ENCODE measurements around the gene KIF5A. TPM values are rescaled to one million over a fixed set of nuclear protein-coding genes. Genes with fewer than 3 reads are reported as not detected.

Gene KIF5A
- total and polyA plus RNA-seq, 4 donors = 0.05 to 0.34 (median 0.14) TPM

DNA sequence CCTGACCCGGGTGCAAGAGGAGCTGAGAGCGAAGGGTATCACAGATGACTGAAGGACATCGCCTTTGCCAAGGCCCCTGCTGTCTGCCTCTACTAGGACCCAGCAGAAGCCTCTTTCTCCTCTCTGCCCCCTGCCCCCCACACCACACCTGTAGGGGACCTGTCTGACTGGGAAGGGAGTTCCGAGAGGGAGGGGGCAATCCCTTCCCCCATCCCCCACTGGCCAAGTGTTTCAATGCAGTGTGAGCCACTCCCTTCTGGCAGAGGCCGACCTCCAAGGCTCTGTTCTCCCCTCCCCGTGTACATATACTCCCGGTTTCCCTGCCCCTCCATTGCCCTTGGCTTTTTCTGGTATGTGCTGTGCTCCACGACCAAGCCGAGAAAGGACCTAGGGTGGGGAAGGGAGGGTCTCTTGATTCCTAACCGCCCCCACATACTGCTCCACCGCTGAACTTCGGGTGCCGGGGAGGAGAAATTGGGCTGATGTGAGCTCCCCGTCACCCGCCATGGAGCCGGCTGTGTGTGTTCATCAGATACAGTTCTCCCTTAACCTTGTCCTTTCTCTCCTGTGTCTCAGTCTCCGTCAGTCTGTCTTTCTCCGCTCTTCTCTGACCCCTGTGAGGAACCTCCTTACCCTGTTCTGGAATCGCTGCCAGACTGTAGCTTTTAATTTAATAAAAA, 59.4 kb downstream of the KIF5A start:
- Histone ChIP-seq H3K9ac (ENCODE audit: insufficient read depth in 1 of 2, low read length in 2 of 2) (no peak overlapping the region), H3K4me3 (no peak overlapping the region), H3K4me1 (ENCODE audit: control insufficient read depth in 5 of 5, insufficient read depth in 5 of 5, low read length in 5 of 5) (peaks cover 0 to 35% (median 8%) of the 10 kb centered on the region in 5 donors), H3K36me3 (ENCODE audit: control insufficient read depth in 4 of 4, insufficient read depth in 4 of 4, low read length in 4 of 4) (peaks cover 0 to 16% (median 4%) of the 10 kb centered on the region in 4 donors), H3K27ac (ENCODE audit: low read depth in 1 of 2, low read length in 1 of 2) (no peak overlapping the region), H3K27me3 (ENCODE audit: control insufficient read depth in 3 of 3, insufficient read depth in 3 of 3, low read length in 2 of 3) (peaks cover 0 to 4% (median 0%) of the 10 kb centered on the region in 3 donors), H3K9me3 (ENCODE audit: control insufficient read depth in 4 of 4, insufficient read depth in 3 of 4, low read length in 3 of 4) (no peaks in the 10 kb centered on the region)
- DNase-seq (no peak), ATAC-seq (ENCODE audit: insufficient read depth, low FRiP score) (no peak)
- TF ChIP-seq, protein P1, sequence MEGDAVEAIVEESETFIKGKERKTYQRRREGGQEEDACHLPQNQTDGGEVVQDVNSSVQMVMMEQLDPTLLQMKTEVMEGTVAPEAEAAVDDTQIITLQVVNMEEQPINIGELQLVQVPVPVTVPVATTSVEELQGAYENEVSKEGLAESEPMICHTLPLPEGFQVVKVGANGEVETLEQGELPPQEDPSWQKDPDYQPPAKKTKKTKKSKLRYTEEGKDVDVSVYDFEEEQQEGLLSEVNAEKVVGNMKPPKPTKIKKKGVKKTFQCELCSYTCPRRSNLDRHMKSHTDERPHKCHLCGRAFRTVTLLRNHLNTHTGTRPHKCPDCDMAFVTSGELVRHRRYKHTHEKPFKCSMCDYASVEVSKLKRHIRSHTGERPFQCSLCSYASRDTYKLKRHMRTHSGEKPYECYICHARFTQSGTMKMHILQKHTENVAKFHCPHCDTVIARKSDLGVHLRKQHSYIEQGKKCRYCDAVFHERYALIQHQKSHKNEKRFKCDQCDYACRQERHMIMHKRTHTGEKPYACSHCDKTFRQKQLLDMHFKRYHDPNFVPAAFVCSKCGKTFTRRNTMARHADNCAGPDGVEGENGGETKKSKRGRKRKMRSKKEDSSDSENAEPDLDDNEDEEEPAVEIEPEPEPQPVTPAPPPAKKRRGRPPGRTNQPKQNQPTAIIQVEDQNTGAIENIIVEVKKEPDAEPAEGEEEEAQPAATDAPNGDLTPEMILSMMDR (IDR thresholded peaks at IDR 0.05; ENCODE audit: control extremely low read depth, extremely low read depth) = no peak
- WGBS, 2 donors = 74 to 85% methylated on average over 19 of the region's 19 CpGs

DNA sequence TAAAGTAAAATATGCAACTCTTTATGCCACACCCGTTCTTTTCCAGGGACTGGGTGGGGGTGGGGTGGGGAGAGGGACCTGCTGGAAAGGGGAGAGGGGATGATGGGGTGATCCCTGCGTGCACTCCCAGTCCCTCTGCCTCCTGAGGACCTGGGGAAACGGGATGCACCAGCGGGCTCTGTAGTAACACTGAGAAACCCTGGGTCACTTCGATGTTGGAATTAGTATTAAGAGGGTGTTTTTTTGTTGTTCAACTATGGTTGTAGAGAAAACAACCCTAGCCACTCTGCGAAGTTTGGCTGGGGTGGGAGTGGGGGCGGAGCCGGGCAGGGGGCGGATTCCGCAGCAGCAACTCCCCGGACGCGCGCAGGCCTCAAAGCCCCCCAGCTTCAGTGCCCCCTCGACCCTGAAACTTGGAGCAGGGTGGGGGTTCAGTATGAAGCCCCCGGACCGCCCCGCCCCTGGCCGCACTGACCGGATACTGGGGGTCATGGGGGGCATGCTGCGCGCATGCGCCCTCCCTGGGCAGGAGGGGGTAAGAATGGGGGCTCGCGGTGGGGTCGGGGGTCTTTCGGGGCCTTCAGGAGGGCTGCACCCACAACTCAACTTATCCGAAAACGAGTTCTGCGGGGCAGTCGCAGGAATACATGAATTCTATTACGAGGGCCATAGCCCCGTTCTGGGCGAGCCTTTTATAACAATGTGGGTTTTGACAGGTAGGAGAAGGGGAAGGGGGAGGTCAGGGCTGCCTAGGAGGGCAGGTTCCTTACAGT, 60.1 kb downstream of the KIF5A start:
- no peak overlapping the region for H3K4me3 ChIP-seq
- H3K9ac ChIP-seq (ENCODE audit: insufficient read depth in 1 of 2, low read length in 2 of 2) = peak overlapping the region in 1 of 2 donors; percentile 23
- peaks cover 0 to 16% (median 4%) of the 10 kb centered on the region in 4 donors for H3K36me3 ChIP-seq (ENCODE audit: control insufficient read depth in 4 of 4, insufficient read depth in 4 of 4, low read length in 4 of 4)
- no peak for ATAC-seq (ENCODE audit: insufficient read depth, low FRiP score)
- peak; percentile 47 to 68 (median 57) for DNase-seq
- WGBS, 2 donors = 32 to 44% methylated on average over 27 to 34 of the region's 34 CpGs
- TF ChIP-seq, protein P1 (IDR thresholded peaks at IDR 0.05; ENCODE audit: control extremely low read depth, extremely low read depth) = no peak
- H3K9me3 ChIP-seq (ENCODE audit: control insufficient read depth in 4 of 4, insufficient read depth in 3 of 4, low read length in 3 of 4) = no peaks in the 10 kb centered on the region
- peaks cover 0 to 31% (median 4%) of the 10 kb centered on the region in 5 donors for H3K4me1 ChIP-seq (ENCODE audit: control insufficient read depth in 5 of 5, insufficient read depth in 5 of 5, low read length in 5 of 5)
- H3K27me3 ChIP-seq (ENCODE audit: control insufficient read depth in 3 of 3, insufficient read depth in 3 of 3, low read length in 2 of 3) = peaks cover 0 to 4% (median 0%) of the 10 kb centered on the region in 3 donors
- H3K27ac ChIP-seq (ENCODE audit: low read depth in 1 of 2, low read length in 1 of 2) = peak overlapping the region; percentile 17 to 73

DNA sequence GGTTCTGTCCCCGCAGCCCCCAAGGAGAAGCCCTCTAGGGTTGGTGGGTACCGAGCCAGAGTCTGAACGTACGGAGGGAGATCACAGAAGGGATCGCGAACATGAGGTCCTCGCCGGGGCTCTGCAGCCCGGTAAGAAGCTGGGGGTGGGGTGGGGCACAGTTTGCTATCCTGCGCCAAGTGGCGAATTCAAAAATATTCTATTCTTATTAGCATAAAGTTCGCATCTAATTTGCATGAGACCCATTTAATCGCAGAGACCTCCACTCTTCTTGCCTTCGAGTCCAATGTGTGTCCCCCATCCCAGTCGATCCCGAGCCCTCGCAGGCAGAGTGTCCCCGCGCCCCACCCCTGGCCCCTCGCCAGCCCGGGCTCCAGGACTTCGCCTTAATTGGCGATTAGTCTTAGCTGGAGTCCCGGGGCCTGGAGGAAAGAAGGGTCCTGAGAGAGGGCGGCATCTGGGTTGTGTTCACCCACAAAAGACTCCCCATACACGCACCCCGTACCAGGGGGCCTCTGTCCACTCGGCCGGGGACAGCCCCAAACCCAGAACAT, 60.8 kb downstream of the KIF5A start:
- Histone ChIP-seq H3K4me3 (no peak overlapping the region), H3K4me1 (ENCODE audit: control insufficient read depth in 5 of 5, insufficient read depth in 5 of 5, low read length in 5 of 5) (peaks cover 0 to 25% (median 4%) of the 10 kb centered on the region in 5 donors), H3K27me3 (ENCODE audit: control insufficient read depth in 3 of 3, insufficient read depth in 3 of 3, low read length in 2 of 3) (peaks cover 0 to 4% (median 0%) of the 10 kb centered on the region in 3 donors), H3K27ac (ENCODE audit: low read depth in 1 of 2, low read length in 1 of 2) (peak overlapping the region; percentile 55 to 73), H3K36me3 (ENCODE audit: control insufficient read depth in 4 of 4, insufficient read depth in 4 of 4, low read length in 4 of 4) (peaks cover 0 to 16% (median 4%) of the 10 kb centered on the region in 4 donors), H3K9me3 (ENCODE audit: control insufficient read depth in 4 of 4, insufficient read depth in 3 of 4, low read length in 3 of 4) (no peaks in the 10 kb centered on the region), H3K9ac (ENCODE audit: insufficient read depth in 1 of 2, low read length in 2 of 2) (peak overlapping the region in 1 of 2 donors; percentile 32)
- ATAC-seq (ENCODE audit: insufficient read depth, low FRiP score) (no peak), DNase-seq (peak; percentile 58 to 64 (median 63))
- TF ChIP-seq, protein P1 (IDR thresholded peaks at IDR 0.05; ENCODE audit: control extremely low read depth, extremely low read depth) = no peak
- WGBS, 2 donors = 5 to 13% methylated on average over 29 of the region's 29 CpGs

Data from lung (tissue), 12 donors.